Measurements from ENCODE around the gene SMCP. TPM values are rescaled to one million over a fixed set of nuclear protein-coding genes. Genes with fewer than 3 reads are reported as not detected.

Gene SMCP
- total RNA-seq, 1 donor, result not detected

DNA sequence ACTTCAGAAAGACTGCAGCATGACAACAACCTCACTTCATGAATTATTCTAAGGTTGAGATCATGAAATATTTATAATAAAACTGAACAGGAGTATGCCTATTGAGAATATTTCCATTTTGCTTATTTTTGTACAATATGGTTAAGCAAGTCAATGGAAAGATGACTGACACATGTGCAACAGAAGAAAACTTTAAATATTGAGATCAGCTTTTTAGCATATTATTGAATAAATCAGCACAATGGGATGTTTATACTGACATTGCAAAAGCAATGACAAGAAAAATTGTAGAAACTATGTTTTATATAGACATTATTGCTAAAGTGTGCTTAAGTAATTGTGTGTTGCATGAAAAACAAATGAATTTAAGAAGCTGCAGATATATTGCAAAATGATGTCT lies 13.7 kb upstream of the SMCP start:
- H3K36me3 ChIP-seq (ENCODE audit: insufficient read depth, low read length), result no peaks in the 10 kb centered on the region
- no peaks in the 10 kb centered on the region for H3K4me1 ChIP-seq (ENCODE audit: insufficient read depth, low read length)
- no peak overlapping the region for H2AFZ ChIP-seq (ENCODE audit: low read length)
- no peaks in the 10 kb centered on the region for H4K20me1 ChIP-seq (ENCODE audit: insufficient read depth, low read length)
- H3K4me2 ChIP-seq (ENCODE audit: insufficient read depth, low read length), result no peak overlapping the region
- no peaks in the 10 kb centered on the region for H3K27me3 ChIP-seq (ENCODE audit: insufficient read depth, low read length)
- no peaks in the 10 kb centered on the region for H3K9me3 ChIP-seq (ENCODE audit: low read depth, low read length)
- H3K79me2 ChIP-seq (ENCODE audit: insufficient read depth, low read length), result no peaks in the 10 kb centered on the region
- TF ChIP-seq CTCF (IDR thresholded peaks at IDR 0.05; ENCODE audit: extremely low read depth, low read depth, low read length), result no peak
- no peak overlapping the region for H3K4me3 ChIP-seq (ENCODE audit: insufficient read depth, low read length)
- no peak for DNase-seq (ENCODE audit: insufficient read length, low spot score, missing footprints)
- no peak overlapping the region for H3K27ac ChIP-seq (ENCODE audit: low read depth, low read length)

DNA sequence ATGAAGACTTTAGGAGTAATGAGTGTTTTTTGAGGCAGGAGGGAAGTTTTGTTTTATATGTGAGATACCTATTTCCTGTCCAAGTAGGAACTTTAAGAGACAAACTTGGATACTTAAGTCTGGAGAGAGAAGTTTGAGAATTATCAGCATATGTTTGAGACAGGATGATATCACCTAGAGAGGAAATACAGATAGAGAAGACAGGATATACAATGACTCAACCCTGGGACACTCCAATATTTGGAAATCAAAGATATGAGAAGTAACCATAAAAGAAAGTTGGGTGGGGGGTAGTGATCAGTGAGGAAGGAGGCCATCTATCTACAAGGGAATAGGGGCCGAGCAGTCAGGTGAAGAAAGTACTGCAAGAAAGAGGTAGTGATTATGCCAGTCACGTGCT lies 11.8 kb upstream of the SMCP start:
- no peak for TF ChIP-seq CTCF (IDR thresholded peaks at IDR 0.05; ENCODE audit: extremely low read depth, low read depth, low read length)
- Histone ChIP-seq H3K9me3 (ENCODE audit: low read depth, low read length) (no peaks in the 10 kb centered on the region), H3K27me3 (ENCODE audit: insufficient read depth, low read length) (no peaks in the 10 kb centered on the region), H3K4me2 (ENCODE audit: insufficient read depth, low read length) (no peak overlapping the region), H3K27ac (ENCODE audit: low read depth, low read length) (no peak overlapping the region), H3K79me2 (ENCODE audit: insufficient read depth, low read length) (no peaks in the 10 kb centered on the region), H3K4me1 (ENCODE audit: insufficient read depth, low read length) (no peaks in the 10 kb centered on the region), H3K36me3 (ENCODE audit: insufficient read depth, low read length) (no peaks in the 10 kb centered on the region), H2AFZ (ENCODE audit: low read length) (no peak overlapping the region), H3K4me3 (ENCODE audit: insufficient read depth, low read length) (no peak overlapping the region), H4K20me1 (ENCODE audit: insufficient read depth, low read length) (no peaks in the 10 kb centered on the region)
- no peak for DNase-seq (ENCODE audit: insufficient read length, low spot score, missing footprints)

DNA sequence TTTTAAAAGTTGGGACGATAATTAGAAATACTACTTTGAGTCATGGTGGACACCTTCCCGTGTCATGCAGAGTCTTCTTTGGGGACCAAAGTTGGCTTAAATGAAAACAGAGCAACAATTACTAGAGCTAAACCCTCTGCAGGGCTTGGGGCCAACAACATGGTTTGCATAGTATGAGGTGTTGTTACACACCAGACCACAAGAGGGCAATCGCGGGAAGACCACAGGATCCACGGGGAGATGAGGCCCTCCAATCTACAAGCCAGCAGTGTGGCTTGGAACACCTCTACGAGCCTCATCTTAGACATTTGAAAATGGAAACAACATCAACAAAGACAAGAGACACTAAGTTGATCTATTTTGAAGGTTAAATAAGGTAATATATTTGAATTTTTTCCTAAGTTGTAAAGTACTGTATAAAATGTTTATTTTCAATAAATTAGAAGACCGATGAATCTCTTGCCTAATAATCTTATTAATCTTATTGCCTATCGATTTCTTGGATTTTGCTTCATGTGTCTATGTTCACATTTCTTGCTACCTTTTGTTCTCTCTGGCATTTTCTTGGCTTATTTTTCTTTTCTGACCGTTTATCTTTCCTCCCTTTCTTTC lies 8.2 kb upstream of the SMCP start:
- Histone ChIP-seq H3K9me3 (ENCODE audit: low read depth, low read length) (no peaks in the 10 kb centered on the region), H3K27me3 (ENCODE audit: insufficient read depth, low read length) (no peaks in the 10 kb centered on the region), H3K4me2 (ENCODE audit: insufficient read depth, low read length) (no peak overlapping the region), H3K4me1 (ENCODE audit: insufficient read depth, low read length) (peaks cover 3% of the 10 kb centered on the region), H4K20me1 (ENCODE audit: insufficient read depth, low read length) (no peaks in the 10 kb centered on the region), H3K4me3 (ENCODE audit: insufficient read depth, low read length) (no peak overlapping the region), H2AFZ (ENCODE audit: low read length) (no peak overlapping the region), H3K27ac (ENCODE audit: low read depth, low read length) (no peak overlapping the region), H3K36me3 (ENCODE audit: insufficient read depth, low read length) (no peaks in the 10 kb centered on the region), H3K79me2 (ENCODE audit: insufficient read depth, low read length) (no peaks in the 10 kb centered on the region)
- DNase-seq (ENCODE audit: insufficient read length, low spot score, missing footprints), result no peak
- peak; percentile 85 for TF ChIP-seq CTCF (IDR thresholded peaks at IDR 0.05; ENCODE audit: extremely low read depth, low read depth, low read length)

GRCh38 chr1:152870831-152871730 lies 7.0 kb upstream of the SMCP start:
- no peaks in the 10 kb centered on the region for H3K79me2 ChIP-seq (ENCODE audit: insufficient read depth, low read length)
- H3K27me3 ChIP-seq (ENCODE audit: insufficient read depth, low read length), result no peaks in the 10 kb centered on the region
- no peaks in the 10 kb centered on the region for H3K36me3 ChIP-seq (ENCODE audit: insufficient read depth, low read length)
- H2AFZ ChIP-seq (ENCODE audit: low read length), result no peak overlapping the region
- H3K4me2 ChIP-seq (ENCODE audit: insufficient read depth, low read length), result no peak overlapping the region
- no peak overlapping the region for H3K4me3 ChIP-seq (ENCODE audit: insufficient read depth, low read length)
- peak; percentile 70 for TF ChIP-seq CTCF (IDR thresholded peaks at IDR 0.05; ENCODE audit: extremely low read depth, low read depth, low read length)
- no peak overlapping the region for H3K27ac ChIP-seq (ENCODE audit: low read depth, low read length)
- peaks cover 3% of the 10 kb centered on the region for H3K4me1 ChIP-seq (ENCODE audit: insufficient read depth, low read length)
- no peaks in the 10 kb centered on the region for H3K9me3 ChIP-seq (ENCODE audit: low read depth, low read length)
- DNase-seq (ENCODE audit: insufficient read length, low spot score, missing footprints), result no peak
- H4K20me1 ChIP-seq (ENCODE audit: insufficient read depth, low read length), result no peaks in the 10 kb centered on the region
